OCI-LY7 (cell line): ENCODE measurements around the gene ACBD6.

Experiments used
- CTCF ChIP-seq: fragments of 200-600 bp; sonication (generic); conservative IDR thresholded peaks from 2 replicates; pipeline ENCODE4 v1.5.1; 2014; ENCODE audit warnings: mild to moderate bottlenecking, antibody characterized with exemption, low read length, moderate library complexity, mixed read lengths
- EZH2phosphoT487 ChIP-seq: fragments of 200-600 bp; sonication (generic); IDR thresholded peaks from 2 replicates; pipeline ENCODE4 v1.6.1; 2018; ENCODE audit warnings: low read depth, borderline replicate concordance, mild to moderate bottlenecking, mixed run types, antibody characterized with exemption, low read length, moderate library complexity, mixed read lengths

GRCh38 chr1:180386745-180387367 is 115.5 kb downstream of the ACBD6 start:
- no peak for TF ChIP-seq CTCF
- TF ChIP-seq EZH2phosphoT487, result no peak
